GM23338 (cell line): ENCODE measurements around the gene TRABD. TPM values are rescaled to one million over a fixed set of nuclear protein-coding genes. Genes with fewer than 3 reads are reported as not detected.

Experiments
- ATAC-seq: fragments of 200-7000 bp; cut with Tn5 transposase; 3 replicates; pipeline ENCODE4 v1.9.1; 2020
- DNase-seq: peaks from one replicate; pipeline ENCODE4 v3.0.0-alpha.2; 2015; ENCODE audit warnings: low spot score
- H2AFZ ChIP-seq: fragments of 200-600 bp; sonication (generic); 2 replicates; pipeline ENCODE4 v1.8.0; 2016; ENCODE audit warnings: antibody characterized with exemption, mild to moderate bottlenecking, moderate library complexity
- H3F3A ChIP-seq: fragments of 200-600 bp; sonication (generic); replicated peaks from 2 replicates; pipeline ENCODE4 v1.8.0; 2017; ENCODE audit warnings: antibody characterized with exemption, mixed run types, low read depth
- H3K27ac ChIP-seq: fragments of 200-600 bp; sonication (generic); 2 replicates; pipeline ENCODE4 v1.6.1; 2016; ENCODE audit warnings: low read depth
- H3K27me3 ChIP-seq: fragments of 200-600 bp; sonication (generic); 2 replicates; pipeline ENCODE4 v1.8.0; 2016; ENCODE audit warnings: mild to moderate bottlenecking, mixed run types, moderate library complexity; ENCODE audit not compliant: insufficient read depth
- H3K36me3 ChIP-seq: fragments of 200-600 bp; sonication (generic); 2 replicates; pipeline ENCODE4 v1.8.0; 2016; ENCODE audit warnings: mild to moderate bottlenecking; ENCODE audit not compliant: insufficient read depth
- H3K4me1 ChIP-seq: fragments of 200-600 bp; sonication (generic); 2 replicates; pipeline ENCODE4 v1.8.0; 2016; ENCODE audit warnings: mild to moderate bottlenecking, moderate library complexity; ENCODE audit not compliant: insufficient read depth
- H3K4me2 ChIP-seq: fragments of 200-600 bp; sonication (generic); 2 replicates; pipeline ENCODE4 v1.7.1; 2017; ENCODE audit warnings: mixed run types
- H3K4me3 ChIP-seq: fragments of 200-600 bp; sonication (generic); 2 replicates; pipeline ENCODE4 v1.6.1; 2016; ENCODE audit warnings: mixed run types
- H3K79me2 ChIP-seq: fragments of 200-600 bp; sonication (generic); replicated peaks from 2 replicates; pipeline ENCODE4 v1.8.0; 2017; ENCODE audit warnings: mild to moderate bottlenecking; ENCODE audit not compliant: insufficient read depth
- H3K9me2 ChIP-seq: fragments of 200-600 bp; sonication (generic); 2 replicates; pipeline ENCODE4 v1.8.0; 2017; ENCODE audit not compliant: insufficient read depth
- H4K20me1 ChIP-seq: fragments of 200-600 bp; sonication (generic); replicated peaks from 2 replicates; pipeline ENCODE4 v1.8.0; 2017; ENCODE audit warnings: mild to moderate bottlenecking; ENCODE audit not compliant: insufficient read depth
- H3K27ac Mint-ChIP-seq: 2 replicates; pipeline ENCODE4 v1.8.0; 2020; ENCODE audit warnings: inconsistent platforms, mild to moderate bottlenecking, moderate library complexity, mixed read lengths
- H3K27me3 Mint-ChIP-seq: 3 replicates; pipeline ENCODE4 v1.8.0; 2022; ENCODE audit warnings: low read depth, mild to moderate bottlenecking, moderate library complexity, mixed read lengths, inconsistent platforms; ENCODE audit not compliant: insufficient read depth, poor library complexity
- H3K36me3 Mint-ChIP-seq: 3 replicates; pipeline ENCODE4 v1.8.0; 2021; ENCODE audit warnings: low read depth, mild to moderate bottlenecking, inconsistent platforms, moderate library complexity, mixed read lengths
- H3K4me1 Mint-ChIP-seq: 3 replicates; pipeline ENCODE4 v1.8.0; 2020; ENCODE audit warnings: mild to moderate bottlenecking, inconsistent platforms, mixed read lengths
- H3K4me3 Mint-ChIP-seq: 3 replicates; pipeline ENCODE4 v1.8.0; 2021; ENCODE audit warnings: moderate library complexity, mild to moderate bottlenecking, inconsistent platforms, mixed read lengths
- H3K9me3 Mint-ChIP-seq: 3 replicates; pipeline ENCODE4 v1.8.0; 2020; ENCODE audit warnings: moderate library complexity, mild to moderate bottlenecking, inconsistent platforms, mixed read lengths
- CREB1 ChIP-seq: fragments of 250-450 bp; sonication (Bioruptor Pico); IDR thresholded peaks from 2 replicates; pipeline ENCODE4 v1.5.0; 2020; ENCODE audit warnings: low read depth, mild to moderate bottlenecking, moderate library complexity
- CTCF ChIP-seq, 2 experiments: fragments of 200-600 bp in 1 of 2; sonication (generic) in 1 of 2; conservative IDR thresholded peaks; 2 replicates each; pipeline versions ENCODE4 v1.5.1 to v1.6.1; 2016 to 2017; ENCODE audit warnings: antibody characterized with exemption in 2 of 2, low read depth in 2 of 2, mild to moderate bottlenecking in 2 of 2, moderate library complexity in 1 of 2
- EZH2phosphoT487 ChIP-seq: fragments of 200-600 bp; sonication (generic); IDR thresholded peaks from one replicate; pipeline ENCODE4 v1.8.1; 2018; ENCODE audit warnings: antibody characterized with exemption; ENCODE audit not compliant: unreplicated experiment
- NANOG ChIP-seq: IDR thresholded peaks from 2 replicates; pipeline ENCODE4 v1.6.1; 2016; ENCODE audit warnings: antibody characterized with exemption, borderline replicate concordance
- POLR2AphosphoS5 ChIP-seq: IDR thresholded peaks from 2 replicates; pipeline ENCODE4 v1.6.1; 2016; ENCODE audit warnings: antibody characterized with exemption, low read depth
- REST ChIP-seq: IDR thresholded peaks from one replicate; pipeline ENCODE4 v1.6.1; 2018; ENCODE audit warnings: antibody characterized with exemption; ENCODE audit not compliant: unreplicated experiment
- ZNF114 ChIP-seq: fragments of 250-450 bp; sonication (Bioruptor Pico); IDR thresholded peaks from 2 replicates; pipeline ENCODE4 v1.5.0; 2020; ENCODE audit warnings: mild to moderate bottlenecking, moderate library complexity
- ZNF462 ChIP-seq: fragments of 250-450 bp; sonication (Bioruptor Pico); IDR thresholded peaks from 2 replicates; pipeline ENCODE4 v1.5.0; 2020; ENCODE audit warnings: mild to moderate bottlenecking, moderate library complexity
- polyA plus RNA-seq: library from polyadenylated mRNA; unstranded; fragments of >200 nt; fragmentation: Nextera tagmentation; extraction: Ambion mirVana; gene quantifications from 2 replicates; pipeline ENCODE4 v1.2.1, GENCODE V29; 2016
- total RNA-seq: library from RNA; depleted of rRNA; stranded (reverse); fragments of >200 nt; shearing (Covaris generic); gene quantifications from 2 replicates; pipeline ENCODE4 v1.2.3, GENCODE V29; 2014

The TRABD gene
- total and polyA plus RNA-seq, 2 experiments from 2014 or later: 44.1 to 66.1 TPM

- Histone ChIP-seq H2AFZ (no peak overlapping the region), H3K4me3 (no peak overlapping the region), H3K27me3 (0 out of 2 replicates have a peak, but pooled peaks cover under 1% of the 10 kb centered on the region), H3K4me1 (no peaks in the 10 kb centered on the region), H3K27ac (no peak overlapping the region), H3K79me2 (peaks cover 27% of the 10 kb centered on the region), H3K9me2 (no peaks in the 10 kb centered on the region), H3K36me3 (peaks cover 7% of the 10 kb centered on the region; the same call in 1 of the 2 replicates), H3K4me2 (no peak overlapping the region), H4K20me1 (peaks cover 9% of the 10 kb centered on the region), H3F3A (peaks cover 5% of the 10 kb centered on the region; the same call in 1 of the 2 replicates)
- H3K4me3 Mint-ChIP-seq: no peak overlapping the region
- no peak for ATAC-seq
- H3K9me3 Mint-ChIP-seq: peaks cover 6% of the 10 kb centered on the region; the same call in 2 of the 3 replicates
- peaks cover 42% of the 10 kb centered on the region for H3K36me3 Mint-ChIP-seq
- H3K27ac Mint-ChIP-seq: no peak overlapping the region
- H3K27me3 Mint-ChIP-seq: peaks cover 9% of the 10 kb centered on the region
- no peak for DNase-seq
- no peak for TF ChIP-seq REST
- no peak for TF ChIP-seq NANOG
- TF ChIP-seq EZH2phosphoT487: no peak
- TF ChIP-seq ZNF114 (CRISPR knock-in tag): no peak
- H3K4me1 Mint-ChIP-seq: 0 out of 3 replicates have a peak, but pooled peaks cover 3% of the 10 kb centered on the region
Measured at GRCh38 chr22:50207383-50208140, 21.8 kb downstream of the TRABD start.

GRCh38 chr22:50208430-50208938, 22.8 kb downstream of the TRABD start:
- H3K9me3 Mint-ChIP-seq: peaks cover 5% of the 10 kb centered on the region; the same call in 2 of the 3 replicates
- H3F3A ChIP-seq: peaks cover 2% of the 10 kb centered on the region; the same call in 1 of the 2 replicates
- H3K36me3 Mint-ChIP-seq: peaks cover 43% of the 10 kb centered on the region
- H3K4me1 ChIP-seq: no peaks in the 10 kb centered on the region
- H2AFZ ChIP-seq: no peak overlapping the region
- ATAC-seq: no peak
- no peak overlapping the region for H3K4me2 ChIP-seq
- no peak overlapping the region for H3K4me3 ChIP-seq
- H3K79me2 ChIP-seq: peaks cover 18% of the 10 kb centered on the region
- no peak overlapping the region for H3K4me3 Mint-ChIP-seq
- no peak overlapping the region for H3K27ac ChIP-seq
- 0 out of 2 replicates have a peak, but pooled peaks cover 7% of the 10 kb centered on the region for H3K36me3 ChIP-seq
- no peaks in the 10 kb centered on the region for H3K27me3 ChIP-seq
- no peak for DNase-seq
- H3K27ac Mint-ChIP-seq: no peak overlapping the region; the same call in 1 of the 2 replicates
- no peaks in the 10 kb centered on the region for H3K9me2 ChIP-seq
- peaks cover 11% of the 10 kb centered on the region for H4K20me1 ChIP-seq
- 0 out of 3 replicates have a peak, but pooled peaks cover 2% of the 10 kb centered on the region for H3K4me1 Mint-ChIP-seq
- H3K27me3 Mint-ChIP-seq: peaks cover 9% of the 10 kb centered on the region
- TF ChIP-seq POLR2AphosphoS5 (no peak), NANOG (no peak), CREB1 (CRISPR knock-in tag) (no peak), CTCF (conservative IDR thresholded peaks at IDR 0.05; ENCODE audit: low read depth in 2 of 2) (no peak), EZH2phosphoT487 (no peak), ZNF462 (CRISPR knock-in tag) (no peak)
